HG02763 (cell line): ENCODE results near the gene HSPB2.
"Not testable (repeated sequence)": the region's sequence is repeated elsewhere in the genome, so short reads cannot be mapped to it uniquely, and the experiment has no call there.

ENCODE experiments used
- ATAC-seq: cut with Tn5 transposase; IDR thresholded peaks from one replicate; pipeline ENCODE4 v1.9.1; 2021; ENCODE audit warnings: mild to moderate bottlenecking, moderate library complexity; ENCODE audit not compliant: unreplicated experiment

HSPB2 gene, protein sequence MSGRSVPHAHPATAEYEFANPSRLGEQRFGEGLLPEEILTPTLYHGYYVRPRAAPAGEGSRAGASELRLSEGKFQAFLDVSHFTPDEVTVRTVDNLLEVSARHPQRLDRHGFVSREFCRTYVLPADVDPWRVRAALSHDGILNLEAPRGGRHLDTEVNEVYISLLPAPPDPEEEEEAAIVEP

DNA sequence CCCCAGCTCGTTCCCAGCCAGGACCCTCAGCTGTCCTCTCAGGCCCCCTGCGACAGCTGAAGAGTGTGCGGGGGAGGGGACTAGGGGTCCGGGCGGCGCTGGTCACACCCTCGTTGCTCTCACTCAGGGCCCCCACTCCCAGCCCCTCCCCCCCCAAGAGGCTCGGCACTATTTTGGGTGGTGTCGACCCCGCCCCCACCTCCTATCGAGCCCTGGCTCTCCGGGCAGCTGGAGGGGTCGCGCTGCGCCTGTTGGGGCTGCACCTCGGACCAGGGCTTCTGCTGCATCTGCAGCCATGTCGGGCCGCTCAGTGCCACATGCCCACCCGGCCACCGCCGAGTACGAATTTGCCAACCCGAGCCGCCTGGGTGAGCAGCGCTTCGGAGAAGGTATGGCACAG is at the start of gene HSPB2:
Gene HSPB2, plus strand, starts transcription at position 200 of the 400 bp plus-strand sequence. Its CDS starts 96 bp downstream, at position 296.
- ATAC-seq: no peak

DNA sequence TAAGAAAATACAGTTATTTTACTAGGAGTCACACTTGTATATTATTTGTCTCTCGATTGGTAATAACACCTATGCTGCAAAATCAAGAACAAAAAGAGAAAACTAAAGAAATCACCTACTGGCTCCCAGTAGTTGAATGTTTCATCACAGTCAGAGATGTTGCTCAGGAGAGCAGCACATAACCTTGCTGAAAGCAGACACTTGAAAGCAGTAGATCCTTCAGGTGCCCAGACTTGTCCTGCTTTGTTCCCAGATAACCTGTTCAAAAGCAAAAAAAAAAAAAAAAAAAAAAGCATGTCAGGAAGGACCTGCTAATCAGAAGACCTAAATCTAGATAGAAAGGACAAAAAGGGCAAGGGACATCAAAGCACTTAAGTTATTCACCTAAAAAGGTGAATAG is 42.4 kb upstream of the HSPB2 start:
- no peak for ATAC-seq

DNA sequence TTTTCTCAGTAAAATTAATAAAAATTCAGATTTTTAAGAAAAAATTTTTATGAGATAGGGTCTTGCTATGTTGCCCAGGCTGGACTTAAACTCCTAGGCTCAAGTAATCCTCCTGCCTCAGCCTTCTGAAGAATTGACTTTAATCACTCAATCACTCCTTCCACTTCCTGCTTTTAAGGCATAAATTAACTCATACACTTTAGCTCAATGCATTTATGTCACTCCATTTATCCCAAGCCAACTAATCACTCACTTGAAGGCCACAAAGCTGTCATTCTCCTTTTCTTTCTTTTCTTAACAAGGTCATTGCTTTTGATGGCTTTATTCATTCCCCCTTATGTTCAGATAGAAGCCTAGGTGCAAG is 42.0 kb upstream of the HSPB2 start:
- ATAC-seq: no peak

DNA sequence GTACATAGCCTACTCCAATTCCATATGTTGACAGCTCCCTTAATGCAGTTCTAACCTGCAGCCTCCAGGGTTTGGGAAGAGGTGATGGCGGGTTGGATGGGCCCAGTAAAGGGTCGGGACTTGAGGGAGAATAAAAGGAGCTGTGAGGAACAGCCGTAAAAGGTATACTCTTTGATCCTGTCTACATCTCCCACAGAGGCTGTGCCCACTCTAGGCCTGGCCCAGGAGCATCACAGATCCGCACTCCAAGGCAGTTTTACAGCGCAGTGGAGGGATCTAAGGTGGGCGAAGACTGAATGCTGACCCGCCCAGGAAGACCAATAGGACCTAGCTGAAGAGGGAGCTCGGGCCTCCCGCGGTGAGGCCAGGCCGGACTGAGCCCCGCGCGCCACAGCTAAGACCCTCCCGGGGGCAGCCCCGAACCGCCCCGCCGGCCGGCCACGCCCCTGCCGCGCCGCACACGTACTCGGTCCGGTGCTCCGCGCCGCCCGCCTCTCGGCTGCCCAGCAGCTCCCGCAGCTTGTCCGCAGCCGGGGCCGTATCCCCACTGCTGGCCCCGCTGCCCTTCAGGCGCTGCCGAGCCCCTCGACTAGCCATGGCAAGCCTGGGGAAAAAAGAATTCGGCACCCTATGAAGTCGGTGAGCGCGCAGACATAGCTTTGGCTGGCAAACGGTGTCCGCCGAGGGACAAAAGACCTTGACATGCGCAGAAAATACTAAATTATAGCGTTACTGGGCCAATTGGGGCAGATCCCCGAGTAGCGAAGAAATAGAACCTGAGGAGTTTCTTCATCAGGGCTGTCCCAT is 41.4 kb upstream of the HSPB2 start, which contains the start of gene ALG9:
Gene ALG9, minus strand, starts transcription at position 696 of the 807 bp plus-strand sequence. Its CDS starts 99 bp downstream, at position 597.
- ATAC-seq: peak; percentile 91

DNA sequence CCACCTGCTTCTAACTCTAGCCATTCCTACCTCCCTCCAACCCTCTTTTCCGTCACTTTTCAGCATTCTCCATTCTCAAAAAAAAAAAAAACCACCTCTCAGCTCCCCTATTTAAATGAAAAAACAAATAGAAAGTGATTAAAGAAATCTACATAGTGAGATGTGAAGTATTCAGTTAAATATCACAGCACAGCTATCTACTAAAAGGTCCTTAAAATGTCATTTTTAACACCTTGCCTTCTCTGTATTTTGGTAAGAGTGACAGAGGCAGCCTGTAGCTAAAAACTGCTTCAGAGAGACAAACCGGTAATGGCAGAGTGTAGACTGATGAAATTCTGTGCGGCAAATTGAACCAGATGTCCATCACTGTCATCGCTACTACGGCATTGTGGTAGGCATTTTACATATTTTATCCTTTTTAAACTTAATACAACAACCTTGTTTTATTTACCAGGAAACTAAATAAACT is 40.8 kb upstream of the HSPB2 start:
- ATAC-seq: no peak

DNA sequence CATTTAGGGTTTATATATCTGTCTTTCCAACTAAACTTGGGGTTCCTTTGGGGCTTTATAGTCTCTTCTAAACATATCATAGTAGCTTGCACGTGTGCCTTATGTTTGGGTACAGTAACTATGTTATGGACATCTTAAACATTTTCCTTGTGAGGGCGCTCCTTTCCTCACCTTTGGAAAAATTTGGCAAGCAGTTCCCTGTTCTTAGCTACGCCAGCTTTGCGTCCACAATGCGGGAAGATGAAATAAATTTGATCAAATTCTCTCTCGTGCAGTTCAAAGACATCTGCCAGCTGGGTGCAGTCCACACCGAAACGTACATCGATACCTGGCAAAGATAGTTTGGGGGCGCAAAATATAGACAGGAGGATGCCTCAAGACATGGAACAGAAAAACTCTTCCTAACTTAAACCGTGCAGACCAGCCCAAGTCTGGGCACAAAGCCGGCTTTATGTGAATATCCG is 34.1 kb upstream of the HSPB2 start:
- no peak for ATAC-seq

DNA sequence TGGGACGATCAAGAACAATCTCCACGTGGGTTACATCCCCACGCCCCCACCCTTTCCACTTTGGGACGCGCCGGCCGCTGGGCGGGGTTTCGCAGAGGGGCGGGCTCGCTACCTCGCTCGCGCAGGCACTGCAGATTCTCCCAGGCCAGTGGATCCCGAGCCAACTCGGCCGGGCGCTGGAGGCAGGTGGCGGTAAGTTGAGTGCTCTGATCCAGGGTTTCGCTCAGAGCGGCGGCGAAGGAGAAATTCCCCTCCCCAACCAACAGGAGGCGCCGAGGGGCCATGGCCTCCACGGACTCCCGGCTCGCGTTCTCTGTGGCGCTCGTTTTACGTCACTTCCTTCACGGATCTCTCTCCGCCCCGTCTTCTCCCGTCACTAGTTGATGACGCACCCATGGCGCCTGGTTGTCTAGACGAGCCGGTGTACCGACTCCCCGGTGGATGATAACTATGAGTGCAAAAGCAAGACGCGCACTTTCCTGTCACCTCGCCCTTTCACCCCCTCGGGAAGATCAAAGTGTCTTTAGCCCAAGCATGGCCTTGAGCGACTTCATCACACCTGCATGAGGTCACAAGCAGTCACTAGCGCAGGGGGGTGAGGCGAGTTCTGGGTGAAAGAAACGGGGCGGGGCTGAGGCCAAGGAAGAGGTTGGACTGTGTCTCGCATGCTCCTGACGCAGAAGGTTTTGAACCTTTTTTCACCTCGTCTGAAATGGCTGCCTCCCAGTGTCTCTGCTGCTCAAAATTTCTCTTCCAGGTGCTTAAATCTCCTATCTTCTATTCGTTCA is 33.5 kb upstream of the HSPB2 start, which contains the start of the genes CFAP68 and FDXACB1:
Gene CFAP68, plus strand, starts transcription at position 693 of the 788 bp plus-strand sequence. Its CDS starts 20 bp downstream, at position 713.
Gene FDXACB1, minus strand, starts transcription at position 317 of the 788 bp plus-strand sequence. Its CDS starts 33 bp downstream, at position 284.
- peak; percentile 91 for ATAC-seq

DNA sequence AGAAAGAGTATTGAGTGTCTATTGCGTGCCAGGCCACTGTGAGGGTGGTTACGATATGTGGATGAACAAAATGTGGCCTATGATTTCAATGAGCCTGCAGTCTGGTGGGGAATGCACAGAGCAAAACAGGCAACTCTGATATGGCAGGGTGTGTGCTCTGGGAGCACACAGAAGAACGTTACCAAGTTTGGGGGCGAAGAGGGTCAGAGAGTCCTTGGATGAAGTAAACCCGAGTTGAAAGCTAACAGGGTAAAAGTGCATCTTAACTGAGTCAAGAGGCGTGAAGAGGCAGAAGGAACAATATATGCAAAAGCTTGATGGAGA is 32.9 kb upstream of the HSPB2 start:
- no peak for ATAC-seq

DNA sequence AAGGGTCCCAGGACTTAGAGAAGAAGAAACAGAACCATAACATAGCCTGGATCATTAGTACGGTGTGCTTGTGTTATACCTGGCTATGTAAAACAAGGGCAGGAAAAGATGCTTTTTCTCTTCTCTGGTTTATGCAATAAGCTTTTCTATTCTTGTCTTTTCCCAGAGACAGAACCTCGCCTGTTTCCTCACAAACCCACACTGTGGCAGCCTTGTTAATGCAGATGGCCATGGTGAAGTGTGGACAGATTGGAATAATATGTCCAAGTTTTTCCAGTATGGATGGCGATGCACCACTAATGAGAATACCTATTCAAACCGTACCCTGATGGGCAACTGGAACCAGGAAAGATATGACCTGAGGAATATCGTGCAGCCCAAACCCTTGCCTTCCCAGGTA is 30.3 kb upstream of the HSPB2 start:
- ATAC-seq: no peak

DNA sequence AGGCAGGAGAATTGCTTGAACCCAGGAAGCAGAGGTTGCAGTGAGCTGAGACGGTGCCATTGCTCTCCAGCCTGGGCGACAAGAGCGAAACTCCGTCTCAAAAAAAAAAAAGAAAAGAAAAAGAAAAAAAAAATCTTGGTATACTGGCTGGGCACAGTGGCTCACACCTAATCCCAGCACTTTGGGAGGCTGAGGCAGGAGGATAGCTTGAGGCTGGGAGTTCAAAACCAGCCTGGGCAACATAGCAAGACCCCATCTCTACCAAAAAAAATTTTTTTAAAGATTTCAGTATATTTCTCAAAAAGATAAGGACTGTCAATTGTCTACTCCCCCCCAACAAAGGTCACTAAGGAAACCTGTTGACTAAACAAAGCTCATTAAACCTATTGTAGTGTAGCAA is 27.5 kb upstream of the HSPB2 start:
- ATAC-seq: not testable (repeated sequence)

DNA sequence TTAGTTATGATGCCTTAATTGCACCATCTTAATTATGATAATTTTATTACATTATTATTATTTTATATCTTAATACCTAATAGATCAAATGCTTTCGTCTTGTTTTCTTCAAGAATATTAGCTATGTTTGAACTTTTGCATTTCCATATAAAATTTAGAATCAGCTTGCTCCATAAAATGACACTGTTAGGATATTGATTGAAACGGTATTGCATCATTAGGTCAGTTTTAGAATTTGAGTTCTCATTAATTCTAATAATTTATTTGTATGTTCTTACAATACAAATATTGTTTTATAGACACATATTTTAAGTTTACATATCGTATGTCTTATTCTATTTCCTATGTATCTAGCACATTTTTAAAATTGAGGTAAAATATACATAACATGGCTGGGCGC is 26.5 kb upstream of the HSPB2 start:
- ATAC-seq: no peak

DNA sequence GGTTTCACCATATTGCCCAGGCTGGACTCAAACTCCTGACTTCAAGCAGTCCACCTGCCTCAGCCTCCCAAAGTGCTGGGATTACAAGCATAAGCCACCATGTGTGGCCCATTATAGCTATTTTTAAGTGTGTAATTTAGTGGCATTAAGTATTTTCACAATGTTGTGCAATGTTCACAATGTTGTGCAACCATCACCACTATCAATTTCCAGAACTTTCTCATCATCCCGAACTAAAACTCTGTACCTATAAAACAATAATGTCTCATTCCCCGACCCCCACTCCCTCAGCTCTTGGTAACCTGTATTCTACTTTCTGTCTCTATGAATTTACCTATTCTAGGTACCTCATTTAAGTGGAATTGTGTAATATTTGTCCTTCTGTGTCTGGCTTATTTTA is 25.7 kb upstream of the HSPB2 start:
- ATAC-seq: no peak

DNA sequence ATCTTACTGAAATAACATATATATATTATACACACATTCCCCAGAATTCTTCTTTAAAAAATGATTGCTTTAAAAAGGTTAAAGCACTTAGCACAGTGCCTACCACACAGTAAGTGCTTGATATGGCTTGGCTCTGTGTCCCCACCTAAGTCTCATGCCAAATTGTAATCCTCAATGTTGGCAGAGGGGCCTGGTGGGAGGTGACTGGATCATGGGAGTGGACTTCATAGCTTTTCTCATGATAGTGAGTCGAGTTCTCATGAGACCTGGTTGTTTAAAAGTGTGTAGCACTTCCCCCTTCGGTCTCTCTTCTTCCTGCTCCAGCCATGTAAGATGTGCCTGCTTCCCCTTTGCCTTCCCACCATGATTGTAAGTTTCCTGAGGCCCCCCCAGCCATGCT is 7.1 kb upstream of the HSPB2 start:
- ATAC-seq: no peak

DNA sequence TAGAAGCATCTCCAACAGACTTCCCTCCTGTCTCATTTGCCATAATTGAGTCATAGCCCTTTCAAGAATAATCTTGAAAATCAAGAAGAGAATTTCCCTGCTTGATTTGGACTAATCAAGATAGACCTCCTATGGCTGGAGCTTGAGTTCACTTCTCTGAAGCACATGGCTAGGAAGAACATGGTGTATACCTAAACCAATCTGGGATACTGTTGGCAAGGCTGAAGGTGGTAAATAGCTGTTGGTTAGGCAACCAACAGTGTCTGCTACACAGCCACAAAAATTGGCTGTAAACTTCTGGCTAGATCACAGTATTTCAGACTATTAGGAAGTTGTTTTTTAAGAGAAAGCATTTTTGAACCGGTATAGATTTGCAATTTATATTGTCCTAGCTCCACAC is 5.9 kb upstream of the HSPB2 start:
- no peak for ATAC-seq

DNA sequence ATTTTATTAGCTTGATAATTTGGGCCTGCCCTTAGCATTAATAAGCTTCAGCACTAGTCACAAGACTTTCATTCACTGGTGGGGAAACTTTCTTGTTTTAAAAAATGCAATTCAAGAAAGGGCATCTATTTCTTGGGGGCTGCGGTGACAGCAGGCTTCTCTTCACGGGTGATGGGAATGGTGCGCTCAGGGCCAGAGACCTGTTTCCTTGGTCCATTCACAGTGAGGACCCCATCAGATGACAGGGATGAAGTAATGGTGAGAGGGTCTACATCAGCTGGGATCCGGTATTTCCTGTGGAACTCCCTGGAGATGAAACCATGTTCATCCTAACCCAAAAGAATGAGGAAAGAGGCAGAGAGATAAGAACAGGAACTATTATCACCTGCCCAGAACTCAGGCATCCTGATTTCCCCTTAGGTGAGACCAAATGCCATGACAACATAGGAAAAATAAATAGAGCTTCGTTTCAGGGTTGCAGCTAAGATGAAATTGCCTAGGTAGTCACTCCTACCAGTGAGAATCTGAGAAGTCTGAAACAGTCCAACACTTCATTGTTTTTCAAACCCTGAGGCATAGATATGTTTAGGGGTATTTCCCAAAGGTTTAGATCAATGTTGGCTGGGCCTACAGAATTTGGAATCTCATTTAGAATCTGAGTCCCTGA is 3.8 kb upstream of the HSPB2 start:
- no peak for ATAC-seq

DNA sequence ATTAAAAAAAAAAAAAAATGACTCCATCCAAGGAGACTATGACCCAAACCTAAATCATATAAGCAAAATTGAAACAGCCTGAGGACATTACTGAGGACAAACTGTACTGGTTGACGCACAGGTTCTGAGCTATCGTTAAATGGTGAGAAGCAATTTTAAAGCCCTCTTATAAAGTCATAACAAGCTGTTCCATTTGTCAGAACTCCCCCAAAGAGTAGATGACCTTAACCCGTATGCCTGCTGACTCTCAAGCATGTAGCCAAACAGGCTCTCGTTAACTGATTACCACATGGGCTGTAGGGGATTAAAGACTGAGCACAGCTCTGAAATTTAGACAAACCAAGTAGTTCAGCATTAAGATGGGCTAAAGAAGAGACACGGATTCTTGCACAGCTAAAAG is 3.2 kb upstream of the HSPB2 start:
- no peak for ATAC-seq

DNA sequence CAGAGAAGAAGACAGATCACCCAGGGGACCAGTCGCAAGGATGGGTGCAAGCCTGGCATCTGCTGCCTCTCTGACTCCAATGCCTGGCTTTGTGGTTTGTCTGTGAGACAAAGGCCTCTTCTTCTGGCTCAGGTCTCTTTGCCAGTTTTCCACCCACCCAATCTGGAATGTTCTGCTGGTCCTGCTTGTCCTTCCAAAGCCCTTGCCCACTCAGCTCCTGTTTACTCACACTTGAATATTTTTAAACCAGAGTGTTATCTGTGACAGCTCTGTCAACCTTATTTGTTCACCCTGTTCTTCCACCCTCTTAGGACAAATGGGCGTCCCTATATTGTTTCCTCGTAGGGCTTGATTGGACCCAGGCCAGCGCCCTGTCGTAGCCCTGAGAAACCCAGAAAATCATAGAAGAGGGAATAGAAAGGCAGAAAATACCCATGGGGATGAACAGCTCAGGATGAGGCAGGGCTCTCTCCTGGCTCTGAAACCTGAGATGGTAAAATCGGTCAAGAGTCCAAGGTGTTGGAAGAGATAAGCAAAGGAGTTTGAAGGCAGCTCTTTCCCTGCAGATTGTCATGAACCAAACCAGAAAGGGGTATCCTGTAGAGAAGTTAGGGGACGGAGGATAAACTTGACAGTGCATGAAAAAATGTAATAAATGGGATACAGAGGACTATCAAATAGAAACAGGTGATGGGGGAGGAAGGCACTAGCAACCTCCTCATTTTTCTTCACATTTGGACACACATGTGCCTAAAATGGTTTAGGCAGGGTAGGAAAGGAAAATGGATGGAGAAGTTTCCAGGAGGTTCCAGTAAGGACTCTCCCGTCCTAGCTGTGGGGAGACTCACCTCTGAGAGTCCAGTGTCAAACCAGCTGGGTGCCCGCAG is 1.6 kb upstream of the HSPB2 start:
- no peak for ATAC-seq

DNA sequence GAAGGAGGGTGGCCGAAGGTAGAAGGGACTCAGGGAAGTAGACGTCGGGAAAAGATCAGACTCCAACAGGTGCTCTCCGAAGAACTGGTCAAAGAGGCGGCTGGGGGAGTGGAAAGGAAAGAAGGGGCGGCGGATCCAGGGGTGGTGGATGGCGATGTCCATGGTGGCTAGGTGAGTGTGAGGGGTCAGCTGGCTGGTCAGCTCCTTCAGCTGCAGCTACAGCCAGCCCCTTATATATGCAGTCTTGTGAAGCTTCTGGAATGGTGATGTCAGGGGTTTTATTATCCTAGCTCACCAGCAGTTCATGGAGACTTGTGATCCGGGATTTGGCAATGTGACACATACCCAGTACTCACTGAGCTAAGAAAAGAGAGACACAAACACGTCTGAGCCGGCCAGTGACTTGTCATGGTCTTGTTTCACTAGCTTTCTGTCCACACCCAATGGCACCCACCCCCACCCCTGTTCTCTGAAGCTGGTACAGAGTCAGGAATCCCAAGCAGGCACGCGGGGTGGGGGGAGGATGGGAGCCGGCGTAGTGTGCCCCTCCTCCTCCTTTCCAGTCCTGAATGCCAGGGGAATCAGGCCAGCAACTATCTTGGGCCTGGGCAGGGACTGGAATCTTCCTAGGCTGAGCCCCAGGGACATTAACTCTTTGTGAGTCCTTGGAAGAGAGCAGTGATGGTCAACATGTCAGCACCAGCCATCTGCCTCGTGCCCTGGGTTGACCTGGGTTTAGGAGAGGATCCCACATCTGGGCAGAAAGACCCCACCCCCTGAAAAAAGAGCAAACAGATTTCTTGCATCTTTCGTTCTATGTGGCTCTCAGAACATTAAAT is 752 bp upstream of the HSPB2 start, which contains the start of gene CRYAB:
Gene CRYAB, minus strand, starts transcription at position 208 of the 839 bp plus-strand sequence. Its CDS starts 46 bp downstream, at position 162.
- ATAC-seq: no peak
